Neural cell (in vitro differentiated cells): Measurements from ENCODE around the gene AGTRAP. TPM values are rescaled to one million over a fixed set of nuclear protein-coding genes. Genes with fewer than 3 reads are reported as not detected.

ENCODE experiments used
- H2AFZ ChIP-seq: fragments of 200-600, 300-800 bp; sonication (generic), shearing (Covaris generic); 2 replicates; pipeline ENCODE4 v1.6.0; 2014; ENCODE audit warnings: low read depth, mild to moderate bottlenecking, antibody characterized with exemption, low read length, moderate library complexity
- H3F3A ChIP-seq: fragments of 200-600 bp; shearing (Covaris generic); 2 replicates; pipeline ENCODE4 v1.6.1; 2016; ENCODE audit warnings: mild to moderate bottlenecking, moderate library complexity, mixed read lengths, antibody characterized with exemption, low read length; ENCODE audit not compliant: insufficient read depth, poor library complexity, severe bottlenecking
- H3K27ac ChIP-seq: fragments of 200-600, 300-800 bp; sonication (generic), shearing (Covaris generic); 2 replicates; pipeline ENCODE4 v1.5.1; 2014; ENCODE audit warnings: mild to moderate bottlenecking, low read length, moderate library complexity
- H3K27me3 ChIP-seq: fragments of 300-800, 200-600 bp; sonication (generic), shearing (Covaris generic); 2 replicates; pipeline ENCODE4 v1.6.0; 2014; ENCODE audit warnings: mild to moderate bottlenecking, low read depth, low read length, moderate library complexity; ENCODE audit not compliant: insufficient read depth
- H3K36me3 ChIP-seq: fragments of 300-800, 200-600 bp; sonication (generic), shearing (Covaris generic); 2 replicates; pipeline ENCODE4 v1.5.1; 2014; ENCODE audit warnings: mild to moderate bottlenecking, antibody characterized with exemption, low read length, moderate library complexity; ENCODE audit not compliant: insufficient read depth
- H3K4me2 ChIP-seq: fragments of 300-800, 200-600 bp; sonication (generic), shearing (Covaris generic); 2 replicates; pipeline ENCODE4 v1.6.0; 2014; ENCODE audit warnings: mild to moderate bottlenecking, low read length
- H3K4me3 ChIP-seq: fragments of 300-800, 200-600 bp; sonication (generic), shearing (Covaris generic); 2 replicates; pipeline ENCODE4 v1.5.1; 2014; ENCODE audit warnings: mild to moderate bottlenecking, low read length, moderate library complexity
- H3K79me2 ChIP-seq: fragments of 200-600 bp; shearing (Covaris generic); replicated peaks from 2 replicates; pipeline ENCODE4 v1.6.0; 2014; ENCODE audit warnings: mild to moderate bottlenecking, low read length, moderate library complexity; ENCODE audit not compliant: insufficient read depth
- H3K9ac ChIP-seq: fragments of 300-800, 200-600 bp; sonication (generic), shearing (Covaris generic); 2 replicates; pipeline ENCODE4 v1.6.1; 2016; ENCODE audit warnings: mild to moderate bottlenecking, low read length, mixed read lengths
- H3K9me2 ChIP-seq: fragments of 200-600 bp; shearing (Covaris generic); 2 replicates; pipeline ENCODE4 v1.6.1; 2016; ENCODE audit warnings: mild to moderate bottlenecking, low read length, mixed read lengths; ENCODE audit not compliant: insufficient read depth
- H3K9me3 ChIP-seq: fragments of 200-600, 300-800 bp; sonication (generic), shearing (Covaris generic); 2 replicates; pipeline ENCODE4 v1.6.1; 2016; ENCODE audit warnings: mild to moderate bottlenecking, mixed run types, low read length, moderate library complexity, mixed read lengths
- H4K20me1 ChIP-seq: fragments of 200-600 bp; shearing (Covaris generic); 2 replicates; pipeline ENCODE4 v1.6.1; 2016; ENCODE audit warnings: mild to moderate bottlenecking, mixed run types; ENCODE audit not compliant: insufficient read depth
- EP300 ChIP-seq: fragments of 450-650 bp; conservative IDR thresholded peaks from 2 replicates; pipeline ENCODE4 v1.6.1; 2014; ENCODE audit warnings: antibody characterized with exemption, mild to moderate bottlenecking, moderate library complexity; ENCODE audit not compliant: poor library complexity, severe bottlenecking
- EZH2 ChIP-seq: fragments of 200-600, 300-800 bp; shearing (Covaris generic), sonication (generic); IDR thresholded peaks from 2 replicates; pipeline ENCODE4 v1.6.1; 2014; ENCODE audit warnings: antibody characterized with exemption, low read length, borderline replicate concordance, mild to moderate bottlenecking; ENCODE audit not compliant: insufficient read depth, poor library complexity, severe bottlenecking
- MXI1 ChIP-seq: fragments of 450-650 bp; conservative IDR thresholded peaks from 2 replicates; pipeline ENCODE4 v1.6.1; 2014; ENCODE audit warnings: antibody characterized with exemption, mild to moderate bottlenecking; ENCODE audit not compliant: poor library complexity, severe bottlenecking
- POLR2AphosphoS5 ChIP-seq: IDR thresholded peaks from 2 replicates; pipeline ENCODE4 v1.6.1; 2012
- RAD21 ChIP-seq: fragments of 450-650 bp; conservative IDR thresholded peaks from 2 replicates; pipeline ENCODE4 v1.6.1; 2014; ENCODE audit warnings: antibody characterized with exemption, mild to moderate bottlenecking, moderate library complexity
- SMC3 ChIP-seq: fragments of 450-650 bp; conservative IDR thresholded peaks from 2 replicates; pipeline ENCODE4 v1.6.1; 2014; ENCODE audit warnings: antibody characterized with exemption, mild to moderate bottlenecking, moderate library complexity; ENCODE audit not compliant: poor library complexity
- TAF1 ChIP-seq: IDR thresholded peaks from 2 replicates; pipeline ENCODE4 v1.6.1; 2012; ENCODE audit warnings: low read depth
- polyA plus RNA-seq: library from polyadenylated mRNA; depleted of rRNA; stranded (reverse); fragments of >200 nt; gene quantifications from 2 replicates; pipeline ENCODE4 v1.2.3, GENCODE V29; 2014
- TF ChIP-seq, protein P1 (sequence below): fragments of 450-650 bp; IDR thresholded peaks from 2 replicates; pipeline ENCODE4 v1.5.1; 2014; ENCODE audit warnings: antibody characterized with exemption, mild to moderate bottlenecking, moderate library complexity; ENCODE audit not compliant: poor library complexity, severe bottlenecking
- TF ChIP-seq, protein P2 (sequence below): IDR thresholded peaks from 2 replicates; pipeline ENCODE4 v1.6.1; 2012; ENCODE audit warnings: borderline replicate concordance

Gene AGTRAP
- polyA plus RNA-seq, 1 donor from 2014 or later: 4.4 TPM

GRCh38 chr1:11695861-11696260, 40.1 kb upstream of the AGTRAP start (continued):
- no peak for TF ChIP-seq MXI1
- no peak for TF ChIP-seq EP300
- no peak for TF ChIP-seq TAF1

DNA sequence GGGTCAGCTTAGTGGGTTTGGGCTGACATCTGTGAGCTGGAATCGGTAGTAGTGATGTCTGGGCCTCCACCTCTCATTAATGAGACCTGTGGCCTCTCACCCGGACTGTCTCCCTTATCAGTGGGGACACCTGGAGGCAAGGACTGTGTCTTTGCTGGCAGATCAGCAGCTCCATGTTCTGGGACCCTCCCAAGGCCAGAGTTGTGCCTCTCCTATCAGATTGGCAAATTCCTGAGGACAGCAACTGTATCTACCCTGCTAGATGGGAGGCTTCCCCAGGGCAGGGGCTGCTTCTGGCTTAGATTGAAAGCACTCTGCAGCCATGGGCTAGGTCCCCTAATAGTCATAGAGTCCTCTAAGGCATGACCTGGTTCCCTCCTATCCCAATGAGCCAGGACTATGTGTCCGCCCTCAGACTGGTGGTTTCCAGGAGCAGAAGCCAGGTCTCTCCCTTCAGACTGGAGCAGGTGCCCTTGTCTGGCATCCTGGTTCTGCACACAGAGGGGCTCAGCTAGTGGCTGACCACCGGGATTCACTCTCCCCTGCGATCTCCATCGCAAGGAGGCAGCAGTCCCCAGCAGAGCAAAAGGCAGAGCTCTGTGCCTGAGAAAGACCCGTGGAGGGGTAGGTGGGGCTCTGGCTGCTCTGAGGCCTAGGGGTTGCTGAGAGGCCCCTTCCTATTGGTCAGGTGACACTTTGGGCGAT, 38.6 kb upstream of the AGTRAP start:
- Histone ChIP-seq H3K79me2 (no peaks in the 10 kb centered on the region), H2AFZ (no peak overlapping the region), H3K4me2 (no peak overlapping the region), H3K9me2 (no peaks in the 10 kb centered on the region), H3K27ac (no peak overlapping the region), H4K20me1 (no peaks in the 10 kb centered on the region), H3K4me3 (no peak overlapping the region), H3K27me3 (no peaks in the 10 kb centered on the region), H3K9me3 (no peaks in the 10 kb centered on the region), H3K9ac (no peak overlapping the region), H3F3A (no peaks in the 10 kb centered on the region), H3K36me3 (no peaks in the 10 kb centered on the region)
- TF ChIP-seq MXI1: no peak
- TF ChIP-seq, protein P1, sequence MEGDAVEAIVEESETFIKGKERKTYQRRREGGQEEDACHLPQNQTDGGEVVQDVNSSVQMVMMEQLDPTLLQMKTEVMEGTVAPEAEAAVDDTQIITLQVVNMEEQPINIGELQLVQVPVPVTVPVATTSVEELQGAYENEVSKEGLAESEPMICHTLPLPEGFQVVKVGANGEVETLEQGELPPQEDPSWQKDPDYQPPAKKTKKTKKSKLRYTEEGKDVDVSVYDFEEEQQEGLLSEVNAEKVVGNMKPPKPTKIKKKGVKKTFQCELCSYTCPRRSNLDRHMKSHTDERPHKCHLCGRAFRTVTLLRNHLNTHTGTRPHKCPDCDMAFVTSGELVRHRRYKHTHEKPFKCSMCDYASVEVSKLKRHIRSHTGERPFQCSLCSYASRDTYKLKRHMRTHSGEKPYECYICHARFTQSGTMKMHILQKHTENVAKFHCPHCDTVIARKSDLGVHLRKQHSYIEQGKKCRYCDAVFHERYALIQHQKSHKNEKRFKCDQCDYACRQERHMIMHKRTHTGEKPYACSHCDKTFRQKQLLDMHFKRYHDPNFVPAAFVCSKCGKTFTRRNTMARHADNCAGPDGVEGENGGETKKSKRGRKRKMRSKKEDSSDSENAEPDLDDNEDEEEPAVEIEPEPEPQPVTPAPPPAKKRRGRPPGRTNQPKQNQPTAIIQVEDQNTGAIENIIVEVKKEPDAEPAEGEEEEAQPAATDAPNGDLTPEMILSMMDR: no peak
- TF ChIP-seq SMC3: no peak
- TF ChIP-seq POLR2AphosphoS5: no peak
- TF ChIP-seq EZH2: no peak

DNA sequence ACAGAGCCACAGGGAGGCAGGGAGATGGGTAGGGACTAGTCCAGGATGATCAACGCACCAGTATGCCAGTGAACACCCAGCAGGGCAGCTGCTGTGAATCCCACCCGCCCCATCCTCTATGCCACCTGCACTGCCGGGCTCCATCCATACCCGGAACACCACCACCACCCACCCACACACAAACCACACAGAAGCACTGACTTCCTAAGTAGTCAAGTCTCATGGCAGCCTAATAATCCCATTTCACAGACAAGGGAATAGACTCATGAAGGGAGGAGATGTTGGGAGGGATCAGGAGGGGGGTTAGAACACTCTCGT, 38.1 kb upstream of the AGTRAP start:
- Histone ChIP-seq H3K4me2 (no peak overlapping the region), H3K79me2 (peaks cover under 1% of the 10 kb centered on the region), H3K4me3 (no peak overlapping the region), H3K36me3 (no peaks in the 10 kb centered on the region), H3K27me3 (no peaks in the 10 kb centered on the region), H3K9me3 (no peaks in the 10 kb centered on the region), H3K27ac (no peak overlapping the region), H2AFZ (no peak overlapping the region), H3F3A (no peaks in the 10 kb centered on the region), H3K9ac (no peak overlapping the region), H4K20me1 (no peaks in the 10 kb centered on the region), H3K9me2 (no peaks in the 10 kb centered on the region)
- no peak for TF ChIP-seq EP300

- no peaks in the 10 kb centered on the region for H3F3A ChIP-seq
- peak overlapping the region; percentile 13 for H3K9ac ChIP-seq
- no peak overlapping the region for H3K4me2 ChIP-seq
- H3K36me3 ChIP-seq: no peaks in the 10 kb centered on the region
- no peak overlapping the region for H2AFZ ChIP-seq
- H3K4me3 ChIP-seq: no peak overlapping the region
- H3K9me2 ChIP-seq: no peaks in the 10 kb centered on the region
- H3K9me3 ChIP-seq: no peaks in the 10 kb centered on the region
- peak overlapping the region; percentile 28 for H3K27ac ChIP-seq
- peaks cover 4% of the 10 kb centered on the region for H3K79me2 ChIP-seq
- H4K20me1 ChIP-seq: no peaks in the 10 kb centered on the region
- H3K27me3 ChIP-seq: no peaks in the 10 kb centered on the region
- TF ChIP-seq SMC3: no peak
- TF ChIP-seq TAF1: no peak
- no peak for TF ChIP-seq POLR2AphosphoS5
- TF ChIP-seq RAD21: no peak
- TF ChIP-seq, protein P1: no peak
- no peak for TF ChIP-seq MXI1
- TF ChIP-seq EP300: no peak
- no peak for TF ChIP-seq EZH2
- TF ChIP-seq, protein P2, sequence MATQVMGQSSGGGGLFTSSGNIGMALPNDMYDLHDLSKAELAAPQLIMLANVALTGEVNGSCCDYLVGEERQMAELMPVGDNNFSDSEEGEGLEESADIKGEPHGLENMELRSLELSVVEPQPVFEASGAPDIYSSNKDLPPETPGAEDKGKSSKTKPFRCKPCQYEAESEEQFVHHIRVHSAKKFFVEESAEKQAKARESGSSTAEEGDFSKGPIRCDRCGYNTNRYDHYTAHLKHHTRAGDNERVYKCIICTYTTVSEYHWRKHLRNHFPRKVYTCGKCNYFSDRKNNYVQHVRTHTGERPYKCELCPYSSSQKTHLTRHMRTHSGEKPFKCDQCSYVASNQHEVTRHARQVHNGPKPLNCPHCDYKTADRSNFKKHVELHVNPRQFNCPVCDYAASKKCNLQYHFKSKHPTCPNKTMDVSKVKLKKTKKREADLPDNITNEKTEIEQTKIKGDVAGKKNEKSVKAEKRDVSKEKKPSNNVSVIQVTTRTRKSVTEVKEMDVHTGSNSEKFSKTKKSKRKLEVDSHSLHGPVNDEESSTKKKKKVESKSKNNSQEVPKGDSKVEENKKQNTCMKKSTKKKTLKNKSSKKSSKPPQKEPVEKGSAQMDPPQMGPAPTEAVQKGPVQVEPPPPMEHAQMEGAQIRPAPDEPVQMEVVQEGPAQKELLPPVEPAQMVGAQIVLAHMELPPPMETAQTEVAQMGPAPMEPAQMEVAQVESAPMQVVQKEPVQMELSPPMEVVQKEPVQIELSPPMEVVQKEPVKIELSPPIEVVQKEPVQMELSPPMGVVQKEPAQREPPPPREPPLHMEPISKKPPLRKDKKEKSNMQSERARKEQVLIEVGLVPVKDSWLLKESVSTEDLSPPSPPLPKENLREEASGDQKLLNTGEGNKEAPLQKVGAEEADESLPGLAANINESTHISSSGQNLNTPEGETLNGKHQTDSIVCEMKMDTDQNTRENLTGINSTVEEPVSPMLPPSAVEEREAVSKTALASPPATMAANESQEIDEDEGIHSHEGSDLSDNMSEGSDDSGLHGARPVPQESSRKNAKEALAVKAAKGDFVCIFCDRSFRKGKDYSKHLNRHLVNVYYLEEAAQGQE: no peak
Measured at GRCh38 chr1:11700601-11701467, 35.1 kb upstream of the AGTRAP start.
